H7 (cell line): Measurements from ENCODE around the gene TRIM43. TPM values are rescaled to one million over a fixed set of nuclear protein-coding genes. Genes with fewer than 3 reads are reported as not detected.

ENCODE experiments used
- total RNA-seq: library from RNA; depleted of rRNA; stranded (reverse); fragments of >200 nt; shearing (Covaris generic); gene quantifications from 2 replicates; pipeline ENCODE4 v1.2.3, GENCODE V29; 2014; rRNA removed

Gene TRIM43
- total RNA-seq, 1 experiment from 2014 or later: not detected

Other genes starting within 250 kb of the TRIM43 start
- gene FAHD2A, start 189.3 kb upstream of the TRIM43 start, total RNA-seq: 37.1 and 49.3 TPM in 2 replicates
- gene TRIM43B, start 107.2 kb upstream of the TRIM43 start, total RNA-seq: not detected in 2 replicates